ENCODE data around the gene FHAD1.

DNA sequence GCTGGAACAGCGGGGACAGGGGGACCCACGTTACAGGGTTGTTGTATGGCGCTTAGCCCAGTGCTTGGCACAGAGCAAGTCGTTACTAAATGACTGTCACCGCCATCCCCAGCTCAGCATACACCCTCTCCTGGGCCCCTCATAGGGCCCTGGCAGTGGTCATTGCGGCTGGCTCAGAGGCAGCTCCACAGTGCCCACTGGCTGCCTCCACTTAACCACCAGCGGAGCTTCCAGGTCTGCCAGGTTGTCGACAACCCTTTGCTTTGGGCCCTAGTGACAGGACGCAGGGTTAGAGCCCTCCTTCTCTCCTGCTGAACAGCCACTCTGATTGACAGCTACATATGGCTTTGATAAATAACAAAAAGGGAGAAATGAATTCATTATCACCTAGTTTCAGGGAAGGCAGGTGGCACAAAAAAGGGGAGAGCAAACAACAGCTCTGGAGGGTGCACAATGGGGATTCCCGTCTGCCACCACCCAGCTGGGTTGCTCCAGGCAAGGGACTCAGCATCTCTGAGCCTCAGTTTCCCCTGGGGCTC lies 167.5 kb downstream of the FHAD1 start:
- no peak for TF ChIP-seq ZFP41 (CRISPR knock-in tag; IDR thresholded peaks at IDR 0.05; ENCODE audit: borderline replicate concordance)
- TF ChIP-seq ZNF792 (CRISPR knock-in tag; IDR thresholded peaks at IDR 0.05): no peak
- TF ChIP-seq EP300 (IDR thresholded peaks at IDR 0.05; ENCODE audit: low read depth in 2 of 2, low read length in 2 of 2): no peak
- no peak for TF ChIP-seq EP300 (CRISPR knock-in tag; IDR thresholded peaks at IDR 0.05; ENCODE audit: borderline replicate concordance)
- no peak for TF ChIP-seq NBN (conservative IDR thresholded peaks at IDR 0.05)
- no peak for TF ChIP-seq KDM3A (CRISPR knock-in tag; IDR thresholded peaks at IDR 0.05; ENCODE audit: low read depth)
- no peak for TF ChIP-seq SRF (IDR thresholded peaks at IDR 0.05; ENCODE audit: low read depth, low read length)
- TF ChIP-seq EZH2 (conservative IDR thresholded peaks at IDR 0.05; ENCODE audit: low read depth, low read length): no peak
- TF ChIP-seq, protein P1, sequence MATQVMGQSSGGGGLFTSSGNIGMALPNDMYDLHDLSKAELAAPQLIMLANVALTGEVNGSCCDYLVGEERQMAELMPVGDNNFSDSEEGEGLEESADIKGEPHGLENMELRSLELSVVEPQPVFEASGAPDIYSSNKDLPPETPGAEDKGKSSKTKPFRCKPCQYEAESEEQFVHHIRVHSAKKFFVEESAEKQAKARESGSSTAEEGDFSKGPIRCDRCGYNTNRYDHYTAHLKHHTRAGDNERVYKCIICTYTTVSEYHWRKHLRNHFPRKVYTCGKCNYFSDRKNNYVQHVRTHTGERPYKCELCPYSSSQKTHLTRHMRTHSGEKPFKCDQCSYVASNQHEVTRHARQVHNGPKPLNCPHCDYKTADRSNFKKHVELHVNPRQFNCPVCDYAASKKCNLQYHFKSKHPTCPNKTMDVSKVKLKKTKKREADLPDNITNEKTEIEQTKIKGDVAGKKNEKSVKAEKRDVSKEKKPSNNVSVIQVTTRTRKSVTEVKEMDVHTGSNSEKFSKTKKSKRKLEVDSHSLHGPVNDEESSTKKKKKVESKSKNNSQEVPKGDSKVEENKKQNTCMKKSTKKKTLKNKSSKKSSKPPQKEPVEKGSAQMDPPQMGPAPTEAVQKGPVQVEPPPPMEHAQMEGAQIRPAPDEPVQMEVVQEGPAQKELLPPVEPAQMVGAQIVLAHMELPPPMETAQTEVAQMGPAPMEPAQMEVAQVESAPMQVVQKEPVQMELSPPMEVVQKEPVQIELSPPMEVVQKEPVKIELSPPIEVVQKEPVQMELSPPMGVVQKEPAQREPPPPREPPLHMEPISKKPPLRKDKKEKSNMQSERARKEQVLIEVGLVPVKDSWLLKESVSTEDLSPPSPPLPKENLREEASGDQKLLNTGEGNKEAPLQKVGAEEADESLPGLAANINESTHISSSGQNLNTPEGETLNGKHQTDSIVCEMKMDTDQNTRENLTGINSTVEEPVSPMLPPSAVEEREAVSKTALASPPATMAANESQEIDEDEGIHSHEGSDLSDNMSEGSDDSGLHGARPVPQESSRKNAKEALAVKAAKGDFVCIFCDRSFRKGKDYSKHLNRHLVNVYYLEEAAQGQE (IDR thresholded peaks at IDR 0.05; ENCODE audit: borderline replicate concordance in 1 of 2, low read depth in 1 of 2, low read length in 2 of 2): no peak
- TF ChIP-seq MYNN (CRISPR knock-in tag; IDR thresholded peaks at IDR 0.05; ENCODE audit: low read depth): no peak
- no peak for TF ChIP-seq ZNF441 (CRISPR knock-in tag; IDR thresholded peaks at IDR 0.05; ENCODE audit: borderline replicate concordance)
- TF ChIP-seq RBFOX2 (IDR thresholded peaks at IDR 0.05; ENCODE audit: low read depth, low read length): no peak

All from HepG2 (cell line).